Activated T-cell treated with anti-CD3 and anti-CD28 coated beads for 24 hours (primary cell): Measurements from ENCODE around the gene WDR59.
"Not testable (repeated sequence)": the region's sequence is repeated elsewhere in the genome, so short reads cannot be mapped to it uniquely, and the experiment has no call there.

Experiments used
- DNase-seq: peaks from one replicate; pipeline ENCODE4 v3.0.0-alpha.2; 2020; ENCODE audit warnings: low read depth

WDR59 gene

DNA sequence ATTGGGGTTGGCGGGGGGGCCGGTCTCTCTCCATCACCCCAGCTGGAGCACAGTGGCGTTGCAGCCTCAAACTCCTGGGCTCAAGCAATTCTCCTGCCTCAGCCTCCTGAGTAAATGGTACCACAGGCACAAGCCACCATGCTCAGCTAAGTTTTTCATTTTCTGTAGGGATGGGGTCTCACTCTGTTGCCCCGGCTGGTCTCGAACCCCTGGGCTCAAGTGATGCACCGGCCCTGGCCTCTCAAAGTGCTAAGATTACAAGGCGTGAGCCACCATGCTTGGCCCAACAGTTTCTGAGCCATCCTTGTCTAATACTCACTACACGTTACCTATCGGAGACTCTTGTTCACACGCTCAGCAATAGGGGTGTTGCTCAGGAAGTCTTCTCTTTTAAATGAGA, 11.6 kb downstream of the WDR59 start:
- no peak for DNase-seq

DNA sequence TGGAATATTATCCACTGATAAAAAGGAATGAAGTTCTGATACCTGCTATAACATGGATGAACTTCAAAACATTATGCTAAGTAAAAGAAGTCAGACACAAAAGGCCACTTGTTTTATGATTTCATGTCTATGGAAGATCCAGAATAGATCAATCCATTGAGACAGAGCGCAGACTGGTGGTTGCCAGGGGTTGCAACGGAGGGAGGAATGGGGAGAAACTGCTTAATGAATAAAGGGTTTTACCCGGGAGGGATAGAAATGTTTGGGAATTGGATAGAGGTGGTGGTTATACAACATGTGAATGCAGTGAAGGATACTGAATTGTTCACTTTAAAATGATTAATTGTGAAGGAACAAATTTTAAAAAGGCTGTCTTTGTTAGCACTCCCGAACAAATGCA, 30.2 kb downstream of the WDR59 start:
- no peak for DNase-seq

DNA sequence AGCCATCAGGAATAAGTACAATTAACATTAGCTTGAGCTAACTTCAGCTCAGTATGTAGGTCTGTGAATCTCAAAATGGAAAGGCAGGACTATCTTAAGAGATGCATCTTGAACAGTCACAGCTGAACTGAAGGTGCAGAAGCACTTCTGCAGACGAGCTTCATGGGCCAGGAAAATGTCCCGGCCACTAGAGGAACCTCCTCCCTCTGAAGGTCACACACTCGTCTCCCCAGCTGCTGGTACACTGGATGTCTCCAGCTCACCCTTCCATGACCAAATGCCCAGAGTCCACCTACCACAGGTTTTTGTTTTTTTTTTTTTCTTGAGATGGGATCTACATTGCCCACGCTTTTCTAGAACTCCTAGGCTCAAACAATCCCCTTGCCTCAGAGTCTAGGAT, 33.2 kb downstream of the WDR59 start:
- no peak for DNase-seq

DNA sequence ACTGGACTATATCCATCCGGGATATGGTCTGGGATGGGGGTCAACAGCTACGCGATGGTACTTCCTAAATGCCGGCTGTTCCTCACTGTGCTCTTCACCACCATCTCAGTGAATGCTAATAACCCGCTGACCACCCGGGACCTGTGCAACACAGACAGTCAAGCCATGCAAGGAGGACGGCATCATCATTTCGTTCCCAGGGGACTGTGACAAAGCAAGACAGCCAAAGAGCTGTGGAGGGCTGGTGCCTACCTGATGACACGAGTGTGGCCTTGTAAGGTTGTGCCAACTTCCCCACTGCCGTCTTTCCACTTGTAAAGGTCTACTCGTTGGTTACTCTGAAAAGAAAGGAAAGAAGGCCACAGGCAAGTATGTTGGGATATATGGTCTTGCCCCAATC, 33.7 kb downstream of the WDR59 start:
- DNase-seq: no peak

DNA sequence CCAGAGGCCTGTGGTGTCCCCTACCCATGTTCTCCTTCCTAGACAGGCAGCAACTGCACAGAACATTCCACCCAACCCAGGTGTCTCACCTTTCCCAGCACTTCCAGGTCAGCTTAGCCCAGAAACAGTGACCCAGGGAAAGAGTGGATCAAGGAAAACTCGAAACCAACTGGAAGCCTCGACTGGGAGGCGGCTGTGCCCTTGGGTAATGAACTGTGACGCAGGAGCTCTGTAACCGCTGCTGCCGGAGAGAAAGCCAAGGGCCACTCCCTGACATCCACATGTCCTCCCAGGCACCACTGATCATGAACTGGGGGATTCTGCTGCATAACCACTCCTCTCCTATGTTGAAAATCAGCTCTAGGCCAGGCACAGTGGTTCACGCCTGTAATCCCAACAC, 34.4 kb downstream of the WDR59 start:
- no peak for DNase-seq

DNA sequence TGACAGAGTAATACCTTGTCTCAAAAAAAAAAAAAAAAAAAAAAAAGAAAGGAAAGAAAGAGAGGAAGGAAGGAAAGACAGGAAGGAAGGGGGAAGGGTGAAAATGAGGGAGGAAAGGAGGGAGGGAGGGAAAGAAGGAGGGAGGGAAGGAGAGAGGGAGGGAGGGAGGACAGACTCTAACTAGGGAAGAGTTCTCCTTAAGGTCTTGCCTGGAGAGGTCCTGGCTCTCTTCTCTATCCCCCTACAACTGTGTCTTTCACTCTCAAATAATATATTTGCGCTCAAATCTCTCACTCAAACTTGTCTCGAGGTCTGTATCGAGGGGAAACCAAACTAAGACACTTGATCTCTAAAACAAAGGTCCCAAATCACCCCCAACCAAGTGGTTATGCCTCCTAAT, 35.6 kb downstream of the WDR59 start:
- no peak for DNase-seq

DNA sequence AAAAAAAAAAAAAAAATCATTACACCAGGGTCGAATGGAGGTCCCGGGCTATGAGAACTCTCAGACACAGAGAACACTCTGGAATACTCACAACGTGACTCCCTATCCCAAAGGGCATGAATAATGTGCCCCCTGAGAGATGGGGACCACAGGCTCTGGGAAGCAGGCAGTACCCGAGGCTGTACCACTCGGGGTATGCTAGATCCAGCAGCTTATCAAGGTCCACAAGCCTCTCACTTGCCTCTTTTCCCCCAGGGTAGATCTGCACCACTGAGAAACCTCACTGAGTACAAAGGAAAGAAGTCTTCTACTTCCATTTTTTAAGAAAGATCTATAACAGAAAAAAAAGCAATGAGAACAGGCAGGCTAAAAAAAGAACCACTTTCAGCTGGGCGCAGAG, 40.5 kb downstream of the WDR59 start:
- no peak for DNase-seq

DNA sequence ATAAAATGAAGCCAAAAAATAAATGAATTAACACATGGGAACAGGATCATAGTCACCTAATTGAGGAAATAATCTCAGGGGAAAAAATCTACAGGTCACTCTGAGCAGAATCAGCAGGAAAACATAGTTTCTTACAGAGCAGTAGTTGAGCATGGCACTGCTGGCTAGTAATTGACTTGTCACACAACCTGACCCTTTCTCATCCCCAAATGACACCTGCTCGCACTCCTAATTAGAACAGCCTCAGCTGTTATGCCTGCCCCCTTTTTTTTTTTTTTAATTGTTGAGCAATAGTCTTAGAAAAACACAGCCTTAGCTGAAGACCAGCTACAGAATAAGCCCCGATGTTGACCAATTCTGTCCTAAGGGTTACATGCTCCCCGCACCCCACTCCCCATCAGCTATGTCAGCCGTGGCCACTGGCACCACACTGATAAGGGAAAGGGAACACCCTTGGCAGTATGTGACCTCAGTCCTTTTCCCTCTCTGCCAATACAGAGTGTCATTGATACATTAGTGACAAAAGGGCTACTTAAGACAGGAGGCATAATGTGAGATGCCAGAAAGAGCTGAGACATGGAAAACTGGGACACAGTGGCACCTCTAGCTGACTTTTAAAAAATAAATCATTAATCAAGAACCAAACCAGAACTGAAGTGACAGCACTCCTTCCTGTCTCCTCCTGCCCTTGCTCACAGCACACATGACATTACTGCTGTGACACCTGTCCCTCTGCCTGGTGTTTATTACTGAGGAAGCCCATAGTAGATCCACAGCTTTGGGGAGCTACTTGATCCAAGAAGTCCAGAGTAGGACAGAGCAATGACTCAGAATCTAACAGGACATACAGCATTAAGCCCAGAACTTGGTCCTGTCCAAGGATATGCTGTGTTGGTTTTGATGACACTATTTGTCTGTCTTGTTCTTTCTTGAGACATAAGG, 41.7 kb downstream of the WDR59 start:
- no peak for DNase-seq

DNA sequence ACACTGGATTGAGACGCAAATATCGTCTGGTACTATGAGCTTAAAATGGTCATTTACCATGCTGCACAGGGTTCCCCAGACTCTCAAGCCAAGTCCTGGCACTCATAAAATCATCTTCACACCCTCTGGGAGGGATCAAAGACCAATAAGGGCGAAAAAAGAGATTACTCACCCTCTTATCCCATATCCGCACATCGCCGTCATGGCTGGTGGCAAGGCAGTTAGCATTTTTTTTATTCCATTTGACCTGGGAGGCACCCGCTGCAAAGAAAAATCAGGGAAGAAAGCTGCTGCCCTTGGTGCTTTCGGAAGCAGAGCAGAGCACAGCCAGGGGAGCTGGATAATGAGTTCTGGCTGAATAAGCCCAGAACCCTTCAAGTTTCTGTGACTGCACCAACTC, 42.4 kb downstream of the WDR59 start:
- no peak for DNase-seq

DNA sequence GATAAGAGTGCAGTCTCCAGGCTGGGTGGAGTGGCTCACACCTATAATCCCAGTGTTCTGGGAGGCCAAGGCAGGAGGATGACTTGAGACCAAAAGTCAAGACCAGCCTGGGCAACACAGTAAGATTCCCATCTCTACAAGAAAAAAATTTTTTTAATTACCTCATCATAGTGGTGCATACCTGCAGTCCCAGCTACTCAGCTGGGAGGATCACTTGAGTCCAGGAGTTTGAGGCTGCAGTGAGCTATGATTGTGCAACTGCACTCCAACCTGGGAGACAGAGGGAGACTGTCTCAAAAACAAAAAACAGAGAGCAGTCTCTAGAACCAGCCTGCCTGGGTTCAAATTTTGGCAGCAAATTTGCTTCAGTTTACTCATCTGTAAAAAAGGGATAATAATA, 45.2 kb downstream of the WDR59 start:
- no peak for DNase-seq

DNA sequence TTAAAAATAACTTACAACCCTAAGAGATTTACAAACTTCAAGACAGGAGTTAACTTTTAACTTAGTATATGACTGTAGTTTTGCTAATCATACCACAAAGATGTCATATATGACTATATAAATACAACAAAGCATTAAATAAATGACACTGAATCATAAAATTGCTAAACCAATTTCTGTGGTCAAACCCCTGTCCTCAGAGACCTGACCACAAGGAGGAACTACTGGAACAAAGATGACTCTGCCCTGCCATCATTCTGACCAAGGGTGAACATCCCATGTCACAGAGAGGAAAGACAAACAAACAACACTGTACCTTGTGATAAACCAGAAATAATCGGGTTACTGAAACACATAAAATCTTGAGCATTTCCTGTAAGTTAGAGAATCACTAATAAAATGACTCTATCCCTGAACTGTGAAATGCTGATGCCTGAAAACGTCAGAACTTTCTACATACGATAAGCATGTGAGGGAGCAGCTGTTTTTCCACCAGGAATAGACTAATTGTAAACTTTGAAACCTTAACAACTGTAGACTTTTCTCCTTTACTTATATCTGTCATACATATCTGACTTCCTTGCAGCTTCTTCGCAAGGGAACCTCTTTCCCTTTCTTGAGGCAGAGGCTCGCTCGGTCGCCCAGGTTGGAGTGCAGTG, 47.9 kb downstream of the WDR59 start:
- no peak for DNase-seq

DNA sequence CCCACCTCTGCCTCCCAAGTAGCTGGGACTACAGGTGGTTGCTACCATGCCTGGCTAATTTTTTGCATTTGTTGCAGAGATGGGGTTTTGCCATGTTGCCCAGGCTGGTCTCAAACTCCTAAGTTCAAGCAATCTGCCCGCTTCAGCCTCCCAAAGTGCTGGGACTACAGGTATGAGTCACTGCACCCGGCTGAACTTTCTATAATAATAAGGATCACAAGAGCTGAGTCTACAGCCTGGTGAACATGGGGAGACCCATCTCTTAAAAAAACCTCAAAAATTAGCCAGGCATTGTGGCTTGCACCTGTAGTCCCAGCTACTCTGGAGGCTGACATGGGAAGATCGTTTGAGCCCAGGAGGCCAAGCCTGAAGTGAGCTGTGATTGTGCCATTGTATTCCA, 53.5 kb downstream of the WDR59 start:
- DNase-seq: no peak

DNA sequence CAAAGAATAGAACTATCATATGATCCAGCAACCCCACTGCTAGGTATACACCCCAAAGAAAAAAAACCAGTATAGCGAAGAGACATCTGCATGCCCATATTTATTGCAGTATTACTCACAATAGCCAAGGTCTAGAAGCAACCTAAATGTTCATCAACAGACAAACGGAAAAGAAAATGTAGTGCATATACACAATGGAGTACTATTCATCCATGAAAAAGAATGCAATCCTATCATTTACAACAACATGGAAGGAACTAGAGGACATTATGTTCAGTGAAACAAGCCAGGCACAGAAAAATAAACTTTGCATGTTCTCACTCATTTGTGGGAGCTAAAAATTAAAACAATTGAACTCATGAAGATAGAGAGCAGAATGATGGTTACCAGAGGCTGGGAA, 55.3 kb downstream of the WDR59 start:
- DNase-seq: no peak

DNA sequence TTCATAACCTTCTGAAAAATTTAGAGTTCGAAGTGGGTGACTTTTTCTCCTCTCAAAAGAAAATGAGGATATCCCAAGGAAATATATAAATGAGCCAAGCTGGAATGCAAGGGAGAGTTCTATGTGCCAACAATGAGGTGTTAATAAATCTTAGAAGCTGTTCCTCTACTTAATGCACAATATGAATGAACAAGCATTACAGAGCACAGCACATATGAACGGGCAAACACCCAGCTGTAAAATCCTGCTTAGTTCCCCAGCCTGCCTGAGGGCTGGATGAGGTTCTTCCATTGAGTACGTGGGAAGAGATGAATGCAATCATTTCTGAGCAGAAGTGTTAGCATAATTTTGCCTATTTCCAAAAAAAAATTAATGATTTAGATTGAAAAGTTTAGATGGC, 58.1 kb downstream of the WDR59 start:
- no peak for DNase-seq

DNA sequence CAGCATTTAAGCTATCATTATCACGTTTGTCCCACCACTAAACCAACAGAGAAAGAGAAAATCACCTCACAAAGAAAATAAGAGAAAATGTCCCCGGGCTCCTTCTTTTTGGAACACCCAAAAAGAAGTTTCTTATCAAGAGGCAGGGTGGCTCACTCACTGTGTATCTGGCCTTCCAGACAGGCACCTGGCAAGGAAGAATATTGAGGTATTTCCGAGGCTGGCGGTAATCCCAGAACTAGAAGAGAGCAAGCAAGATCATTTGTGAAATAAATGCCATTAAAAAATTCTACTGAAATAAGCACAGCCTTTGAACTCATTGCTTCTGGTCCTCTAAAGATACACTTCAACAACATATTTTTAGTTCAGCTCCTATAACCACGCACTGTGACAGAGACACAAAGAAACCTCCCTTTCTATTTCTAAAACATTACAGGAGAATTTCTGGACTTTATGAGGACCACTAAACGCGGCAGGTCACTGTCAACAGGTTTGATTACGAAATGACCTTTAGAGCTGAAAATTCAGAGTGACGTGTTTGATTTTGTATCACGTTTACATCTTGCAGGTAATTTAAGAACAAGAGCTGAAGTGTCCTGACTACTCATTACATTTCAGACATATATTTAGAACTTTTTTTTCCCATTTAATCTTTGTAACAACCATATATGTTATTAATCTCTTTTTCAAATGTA, 61.0 kb downstream of the WDR59 start:
- no peak for DNase-seq

DNA sequence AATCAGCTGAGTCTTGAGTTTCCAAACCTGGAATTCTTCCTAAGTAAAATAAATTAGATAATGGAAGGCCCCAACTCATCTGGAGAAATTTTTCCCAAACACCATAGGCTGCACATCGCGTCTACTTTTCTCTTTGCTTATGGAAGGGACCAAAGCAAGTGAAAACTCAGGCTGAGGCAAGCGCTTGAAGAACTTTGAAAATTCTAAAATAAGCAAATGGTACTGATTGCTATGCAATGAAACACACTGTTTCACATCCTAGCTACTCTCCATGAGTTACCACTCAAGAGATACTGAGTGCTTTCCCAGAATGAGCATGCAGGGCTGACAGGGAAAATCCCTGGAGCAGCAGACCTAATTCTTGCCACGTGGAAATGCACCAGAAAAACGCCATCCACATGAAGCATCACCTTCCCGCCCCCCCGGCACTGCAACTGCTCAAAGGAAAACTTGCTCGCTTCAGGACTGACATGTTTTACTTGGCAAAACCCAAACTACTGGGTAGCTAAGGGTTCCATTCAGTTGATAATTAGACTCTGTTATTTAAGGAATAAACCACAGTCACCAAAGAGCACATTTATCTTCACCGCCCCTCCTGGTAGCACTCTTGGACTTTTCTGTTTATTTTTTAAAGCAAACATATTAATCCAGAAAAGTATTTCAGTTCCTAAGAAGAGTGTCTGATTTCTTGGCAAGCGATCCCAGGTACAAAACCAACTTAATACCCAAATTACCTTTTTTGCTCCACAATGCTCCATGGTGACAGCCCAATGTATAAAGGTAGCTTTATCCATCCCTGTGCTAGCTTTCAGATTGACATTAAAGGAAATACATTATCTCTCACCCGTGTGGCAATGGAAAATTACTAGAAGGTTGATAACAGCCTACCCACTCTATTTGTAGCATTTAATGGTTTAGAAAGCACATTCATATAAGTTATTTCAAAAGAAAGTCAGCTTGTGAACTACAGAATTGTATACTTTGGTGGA, 62.5 kb downstream of the WDR59 start:
- no peak for DNase-seq

DNA sequence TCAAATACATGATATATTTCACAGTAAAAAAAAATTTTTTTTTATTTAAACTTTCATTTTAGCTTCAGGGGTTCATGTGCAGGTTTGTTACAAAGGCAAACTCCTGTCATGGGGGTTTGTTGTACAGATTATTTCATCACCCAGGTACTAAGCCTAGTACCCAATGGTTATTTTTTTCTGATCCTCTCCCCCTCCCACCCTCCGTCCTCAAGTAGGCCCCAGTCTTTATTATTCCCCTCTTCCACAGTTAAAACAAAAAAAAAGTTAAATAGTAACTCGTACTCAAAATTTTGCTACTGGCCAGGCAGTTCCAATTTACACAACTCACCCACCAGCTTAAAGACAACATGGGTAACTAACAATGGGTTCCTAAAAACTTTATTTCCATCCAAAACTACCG, 63.9 kb downstream of the WDR59 start:
- no peak for DNase-seq

DNA sequence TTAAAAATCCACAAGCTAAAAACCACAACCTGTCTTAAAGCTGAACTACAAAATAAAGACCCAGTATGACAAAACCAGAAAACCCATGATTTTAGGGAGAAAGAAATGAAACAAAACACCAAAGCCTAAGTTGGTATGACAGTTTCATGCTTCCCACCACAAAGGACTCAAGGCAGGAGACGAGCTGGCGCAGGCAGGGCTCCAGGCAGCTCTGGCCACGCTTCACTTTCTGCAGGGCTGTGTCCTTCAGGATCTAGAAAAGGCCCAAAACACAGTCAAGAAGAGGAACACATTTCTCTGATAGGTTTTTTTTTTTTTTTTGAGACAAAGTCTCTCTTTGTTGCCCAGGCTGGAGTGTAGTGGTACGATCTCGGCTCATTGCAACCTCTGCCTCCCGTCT, 75.3 kb downstream of the WDR59 start:
- no peak for DNase-seq

DNA sequence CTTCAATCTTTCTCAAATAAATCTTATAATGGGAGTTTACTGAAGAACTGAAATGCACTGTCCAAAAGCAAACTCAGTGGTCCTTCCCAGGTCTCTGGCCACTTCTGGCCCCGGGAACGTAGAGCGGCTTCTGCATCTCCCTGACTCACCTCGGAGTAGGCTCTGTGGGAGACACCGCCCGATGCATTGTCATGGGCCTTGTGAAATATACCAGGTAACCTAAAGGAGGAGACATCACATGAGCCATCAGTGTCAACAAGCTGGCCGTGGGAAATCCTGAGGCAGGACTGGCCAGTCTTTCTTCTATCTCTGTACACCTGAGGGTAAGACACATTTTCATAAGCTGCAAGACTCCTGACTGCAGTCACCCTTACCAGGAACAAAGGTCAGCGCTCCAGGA, 76.2 kb downstream of the WDR59 start:
- not testable (repeated sequence) for DNase-seq

DNA sequence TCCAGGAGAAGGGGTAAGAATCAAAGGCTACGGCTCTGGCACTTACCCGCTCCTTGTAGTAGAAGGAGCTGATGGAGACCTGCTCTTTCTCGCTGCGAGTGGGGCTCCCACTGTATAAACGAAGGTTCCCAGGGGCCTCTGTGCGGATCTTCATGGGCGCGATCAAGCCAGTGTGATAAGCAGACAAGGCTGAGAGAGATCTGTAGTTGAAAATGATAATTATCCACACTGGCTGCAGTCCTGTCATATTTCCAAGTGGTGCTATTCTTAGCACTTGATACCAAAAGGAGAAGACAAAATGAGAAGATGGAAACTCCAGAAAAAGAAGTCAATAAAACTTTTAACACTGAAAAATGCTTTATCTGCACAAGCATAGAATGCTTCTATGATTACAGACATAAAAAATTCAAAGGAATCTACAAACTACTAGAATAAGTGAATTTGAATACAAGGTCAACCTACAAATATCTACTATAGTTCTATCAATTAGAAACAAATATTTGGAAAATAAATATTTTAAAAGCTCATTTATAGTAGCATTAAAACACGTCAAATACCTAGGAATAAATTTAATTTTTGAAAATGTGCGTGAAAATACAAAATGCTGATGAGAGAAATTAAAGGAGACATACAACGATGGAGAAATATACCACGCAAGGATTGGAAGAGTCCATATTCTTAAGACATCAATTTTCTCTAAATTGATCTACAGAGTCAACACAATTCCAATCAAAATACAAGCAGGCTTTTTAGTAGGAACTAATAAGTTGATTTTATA, 80.8 kb downstream of the WDR59 start:
- DNase-seq: no peak

DNA sequence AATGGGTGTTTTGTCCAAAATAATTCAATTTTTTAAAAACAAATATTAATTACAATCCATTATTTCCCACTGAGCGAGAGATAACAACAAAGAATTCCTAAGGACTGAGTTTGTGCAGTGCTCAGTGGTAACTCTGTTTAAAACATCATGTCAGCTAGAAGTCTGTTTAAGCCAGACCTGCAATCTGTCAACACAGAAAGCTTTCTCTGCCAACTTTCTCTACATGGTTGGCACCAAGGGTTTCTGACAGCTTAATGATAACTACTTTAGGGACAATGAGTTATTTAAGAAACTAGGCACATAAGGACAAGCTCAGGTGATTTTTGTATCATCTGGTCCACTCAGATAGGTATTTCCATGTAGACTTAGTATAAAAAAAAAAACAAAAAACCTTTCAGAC, 81.8 kb downstream of the WDR59 start:
- no peak for DNase-seq
